ENCODE data around the gene CNTN2.

Gene CNTN2, protein sequence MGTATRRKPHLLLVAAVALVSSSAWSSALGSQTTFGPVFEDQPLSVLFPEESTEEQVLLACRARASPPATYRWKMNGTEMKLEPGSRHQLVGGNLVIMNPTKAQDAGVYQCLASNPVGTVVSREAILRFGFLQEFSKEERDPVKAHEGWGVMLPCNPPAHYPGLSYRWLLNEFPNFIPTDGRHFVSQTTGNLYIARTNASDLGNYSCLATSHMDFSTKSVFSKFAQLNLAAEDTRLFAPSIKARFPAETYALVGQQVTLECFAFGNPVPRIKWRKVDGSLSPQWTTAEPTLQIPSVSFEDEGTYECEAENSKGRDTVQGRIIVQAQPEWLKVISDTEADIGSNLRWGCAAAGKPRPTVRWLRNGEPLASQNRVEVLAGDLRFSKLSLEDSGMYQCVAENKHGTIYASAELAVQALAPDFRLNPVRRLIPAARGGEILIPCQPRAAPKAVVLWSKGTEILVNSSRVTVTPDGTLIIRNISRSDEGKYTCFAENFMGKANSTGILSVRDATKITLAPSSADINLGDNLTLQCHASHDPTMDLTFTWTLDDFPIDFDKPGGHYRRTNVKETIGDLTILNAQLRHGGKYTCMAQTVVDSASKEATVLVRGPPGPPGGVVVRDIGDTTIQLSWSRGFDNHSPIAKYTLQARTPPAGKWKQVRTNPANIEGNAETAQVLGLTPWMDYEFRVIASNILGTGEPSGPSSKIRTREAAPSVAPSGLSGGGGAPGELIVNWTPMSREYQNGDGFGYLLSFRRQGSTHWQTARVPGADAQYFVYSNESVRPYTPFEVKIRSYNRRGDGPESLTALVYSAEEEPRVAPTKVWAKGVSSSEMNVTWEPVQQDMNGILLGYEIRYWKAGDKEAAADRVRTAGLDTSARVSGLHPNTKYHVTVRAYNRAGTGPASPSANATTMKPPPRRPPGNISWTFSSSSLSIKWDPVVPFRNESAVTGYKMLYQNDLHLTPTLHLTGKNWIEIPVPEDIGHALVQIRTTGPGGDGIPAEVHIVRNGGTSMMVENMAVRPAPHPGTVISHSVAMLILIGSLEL

DNA sequence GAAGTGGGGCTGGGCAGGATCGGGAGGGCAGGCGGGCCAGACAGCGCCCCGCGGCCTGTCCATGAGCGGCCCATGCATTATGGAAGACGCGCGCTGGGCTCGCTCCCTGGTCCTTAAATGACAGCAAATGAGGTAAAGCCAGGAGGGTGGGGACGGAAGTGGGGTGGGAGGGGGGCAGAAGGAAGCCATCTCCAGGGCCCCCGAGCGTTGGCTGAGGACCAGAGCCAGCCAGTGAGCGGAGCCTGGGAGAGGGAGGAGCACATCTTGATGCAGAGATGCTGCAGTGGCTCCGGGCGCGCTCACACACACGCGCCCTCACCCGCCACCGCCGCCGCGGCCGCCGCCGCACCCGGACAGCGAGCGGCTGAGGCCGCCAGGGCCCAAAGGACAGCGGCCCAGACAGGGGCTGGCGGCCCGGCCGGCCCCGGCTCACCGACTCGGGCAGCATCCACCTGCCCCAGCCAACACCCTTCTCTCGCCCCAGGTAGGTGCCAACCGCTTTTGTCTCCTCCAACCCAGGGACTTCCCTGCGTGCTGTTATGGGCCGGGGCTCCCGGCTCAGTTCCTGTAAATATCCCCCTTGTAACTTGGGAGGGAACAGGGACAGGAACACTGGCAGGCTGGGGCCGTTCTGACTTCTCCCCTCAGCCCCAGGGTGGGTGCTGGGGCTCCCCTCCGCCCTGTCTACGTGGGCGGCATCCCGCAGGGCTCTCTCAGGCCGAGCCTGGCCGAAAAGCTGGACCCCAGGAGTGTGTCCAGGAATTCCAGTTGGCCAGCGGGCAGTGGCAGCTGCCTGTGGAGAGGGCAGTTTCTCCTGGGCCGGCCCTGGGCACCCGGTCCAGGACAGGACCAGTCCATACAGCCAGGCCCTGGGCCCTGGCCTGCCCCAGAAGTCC, at the start of gene CNTN2:
Gene CNTN2 (plus strand): TSS at position 302 of the 896 bp plus-strand sequence. CDS start 9,974 bp downstream, outside the sequence.
- DNase-seq, result no peak

DNA sequence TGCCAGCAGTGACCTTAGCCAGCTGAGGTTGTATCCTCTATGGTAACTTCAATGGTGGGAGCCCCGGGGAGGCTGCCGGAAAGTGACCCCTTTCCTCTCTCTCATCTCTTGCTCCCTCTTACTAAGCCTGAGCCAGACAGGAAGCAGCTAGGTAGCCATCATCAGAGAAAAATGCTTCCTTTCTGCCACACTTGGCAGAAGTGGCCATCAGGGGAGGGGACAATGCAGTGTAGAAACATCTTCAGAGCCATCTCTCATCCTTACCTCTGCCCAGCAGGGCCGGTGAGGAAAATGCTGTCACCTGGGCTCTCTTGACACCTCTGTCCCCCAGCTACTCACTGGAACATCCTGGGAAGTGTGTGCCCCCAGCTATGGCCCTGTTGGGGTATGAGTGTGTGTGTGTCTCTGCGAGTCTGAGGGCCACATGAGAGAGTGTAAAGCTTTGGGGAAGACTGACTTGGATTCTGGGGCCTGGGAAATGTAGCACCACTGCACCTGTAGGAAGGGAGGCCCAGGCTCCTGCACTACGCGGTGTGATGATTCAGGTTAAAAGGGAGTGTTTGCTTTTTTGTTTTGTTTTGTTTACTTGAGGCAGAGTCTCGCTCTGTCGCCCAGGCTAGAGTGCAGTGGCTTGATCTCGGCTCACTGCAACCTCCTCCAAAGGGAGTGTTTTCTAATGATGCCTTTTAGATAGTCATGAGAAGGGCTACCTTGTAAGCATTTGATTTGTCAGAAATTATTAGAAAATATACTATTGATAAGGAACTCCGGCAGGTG, 48.7 kb upstream of the CNTN2 start:
- DNase-seq, result no peak

DNA sequence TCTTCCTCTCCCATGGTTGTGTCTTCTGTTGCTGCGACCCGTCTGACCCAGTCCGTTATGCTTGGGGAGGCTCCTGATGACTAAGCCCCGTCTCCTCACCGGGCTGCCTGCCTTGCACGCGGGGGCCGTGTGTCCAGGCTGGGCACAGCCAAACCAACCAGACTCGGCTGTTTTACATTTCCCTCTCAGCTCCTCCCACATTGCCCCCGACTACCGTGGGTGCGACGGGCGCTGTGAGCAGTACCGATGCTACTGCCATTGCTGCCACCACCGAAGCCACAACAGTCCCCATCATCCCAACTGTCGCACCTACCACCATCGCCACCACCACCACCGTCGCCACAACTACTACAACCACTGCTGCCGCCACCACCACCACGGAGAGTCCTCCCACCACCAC, 46.0 kb upstream of the CNTN2 start:
- no peak for DNase-seq

DNA sequence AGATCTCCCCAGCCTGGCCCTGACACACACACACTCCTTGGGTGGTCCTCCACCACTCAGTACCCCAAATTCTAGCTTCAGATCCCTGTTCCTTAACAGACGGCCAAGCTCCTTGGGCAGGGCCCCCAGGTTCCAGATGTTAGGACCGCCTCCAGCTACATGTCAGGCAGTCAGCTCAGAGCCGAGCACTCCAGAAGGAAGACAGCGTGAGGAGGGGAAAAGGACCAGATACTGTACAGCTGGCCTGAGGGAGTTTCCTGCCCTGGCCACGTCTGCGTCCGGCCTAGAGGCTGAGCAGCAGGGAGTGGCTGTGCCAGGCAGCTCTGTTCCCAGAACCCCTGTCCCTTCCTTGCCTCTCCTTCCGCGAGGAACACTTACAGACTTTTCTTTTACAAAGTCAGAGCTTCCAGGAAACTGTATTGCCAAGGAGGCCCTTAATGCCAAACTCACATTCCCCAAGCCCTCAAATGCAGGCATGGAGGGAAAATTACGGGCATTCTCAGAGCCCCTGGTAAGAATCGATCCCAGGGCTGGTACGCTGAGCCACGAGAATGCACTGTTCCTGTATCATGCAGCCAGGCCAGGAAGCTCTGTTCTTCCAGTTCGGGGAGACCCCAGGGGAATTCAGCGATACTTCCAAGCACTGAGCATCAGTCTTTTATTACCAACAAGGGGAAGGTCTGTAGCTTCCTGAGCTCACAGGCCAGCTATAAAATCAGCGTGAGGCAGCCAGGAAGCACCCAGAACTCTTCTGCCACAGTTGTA, 45.2 kb upstream of the CNTN2 start:
- DNase-seq, result no peak

DNA sequence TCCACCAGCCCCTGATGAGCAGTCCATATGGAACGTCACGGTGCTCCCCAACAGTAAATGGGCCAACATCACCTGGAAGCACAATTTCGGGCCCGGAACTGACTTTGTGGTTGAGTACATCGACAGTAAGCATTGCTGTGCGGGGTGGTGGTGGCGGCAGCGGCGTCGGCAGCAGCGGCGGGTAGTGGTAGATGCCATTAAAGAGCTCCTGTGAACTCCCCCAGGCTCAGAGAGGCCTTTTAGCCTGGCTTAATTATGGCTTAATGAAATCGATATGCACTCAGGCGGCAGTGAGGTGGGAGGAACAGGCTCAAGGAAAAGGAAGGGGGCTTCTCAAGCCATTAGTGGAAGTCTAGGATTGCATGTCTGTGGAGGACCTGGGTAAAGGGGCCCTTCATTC, 41.9 kb upstream of the CNTN2 start:
- DNase-seq, result no peak

DNA sequence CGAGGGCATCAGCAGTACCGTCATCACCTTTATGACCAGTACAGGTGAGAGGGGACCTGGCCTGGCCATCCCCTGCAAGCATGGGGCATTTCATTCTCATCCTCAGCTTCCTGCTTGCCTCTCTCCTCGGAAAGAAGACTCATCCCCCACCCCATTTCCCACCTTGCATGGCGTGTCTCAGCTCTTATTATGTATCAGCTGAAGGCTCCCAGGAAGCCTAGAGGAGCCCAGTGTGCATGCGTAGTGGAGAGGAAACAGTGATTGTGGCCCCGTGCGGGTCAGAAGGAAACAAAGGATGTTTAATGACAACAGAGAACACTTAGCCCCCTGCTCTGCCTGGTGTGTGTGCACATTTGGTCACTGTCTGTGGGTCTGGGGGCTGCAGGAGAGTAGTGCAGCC, 40.3 kb upstream of the CNTN2 start:
- DNase-seq, result no peak

DNA sequence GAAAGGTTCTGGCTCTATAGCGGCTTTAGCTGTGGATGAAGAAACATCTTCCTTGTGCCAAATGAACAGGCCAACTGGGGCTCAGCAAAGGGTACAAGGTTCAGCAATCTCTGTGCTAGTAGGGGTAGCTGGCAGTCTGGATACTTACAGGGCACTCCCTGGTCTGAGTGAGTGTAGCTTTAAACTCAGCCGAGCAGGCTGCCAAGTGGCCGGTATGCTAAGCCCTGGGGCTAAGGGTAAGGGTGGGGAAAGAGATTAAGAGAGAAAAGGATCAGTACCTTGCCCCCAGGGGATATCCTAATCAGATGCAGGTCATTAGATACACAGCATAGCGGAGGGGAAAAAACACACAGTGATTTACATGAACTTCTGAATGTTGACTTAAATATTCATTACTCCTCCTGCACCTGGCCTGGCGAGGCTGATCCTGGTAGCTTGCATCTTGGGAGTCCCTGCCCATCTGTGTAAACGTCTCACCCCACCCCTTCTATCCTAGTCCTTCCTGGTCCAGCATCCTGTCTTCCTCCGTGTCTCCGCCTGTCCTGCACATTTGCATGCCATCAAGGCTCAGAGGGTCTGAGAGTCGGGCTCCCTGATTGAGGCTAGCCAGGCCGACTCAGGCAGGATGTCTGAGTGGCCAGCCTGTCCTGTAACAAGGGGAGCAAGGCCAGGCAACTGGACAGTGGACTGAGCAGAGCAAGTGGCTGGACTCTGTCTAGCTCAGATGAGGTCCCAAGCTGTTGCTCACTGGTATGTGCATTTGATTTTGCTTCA, 39.5 kb upstream of the CNTN2 start:
- DNase-seq, result no peak

DNA sequence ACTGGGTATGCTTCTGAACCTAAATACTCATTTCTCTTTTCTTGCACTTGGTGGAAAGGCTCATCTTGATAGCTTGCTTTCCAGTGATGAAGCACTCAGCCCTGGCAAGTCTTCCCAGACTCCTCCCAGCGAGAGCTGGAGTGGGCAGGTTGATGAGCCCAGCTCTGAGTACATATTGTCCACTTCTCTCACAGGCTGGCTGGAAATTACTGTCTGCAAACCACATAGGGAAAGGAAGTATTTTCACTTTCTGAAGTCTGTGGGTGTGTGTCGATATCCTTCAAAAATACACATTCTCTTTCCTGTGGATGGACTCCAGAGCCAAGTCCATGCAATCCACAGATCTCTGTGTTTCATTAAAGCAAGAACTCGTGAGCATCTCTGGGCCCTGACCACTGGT, 38.7 kb upstream of the CNTN2 start:
- no peak for DNase-seq

DNA sequence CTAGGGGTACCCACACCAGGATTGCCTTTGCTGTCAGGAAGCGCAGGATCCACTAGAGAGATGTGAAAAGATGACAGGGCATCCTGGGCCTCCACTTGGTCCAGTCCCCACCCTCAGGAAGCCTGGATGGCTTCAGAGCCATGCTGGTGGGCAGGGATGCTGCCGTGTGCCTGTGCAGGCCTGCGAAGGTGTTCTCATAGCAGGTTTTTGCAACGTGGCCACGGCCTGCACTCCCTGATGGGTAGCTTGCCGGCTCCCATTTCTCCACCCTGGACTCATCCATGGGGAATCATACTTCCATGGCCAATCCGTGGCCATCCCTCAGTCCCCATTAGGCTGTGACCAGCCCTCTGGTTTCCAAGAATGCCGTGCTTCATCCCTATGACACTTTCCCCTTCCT, 34.1 kb upstream of the CNTN2 start:
- no peak for DNase-seq

DNA sequence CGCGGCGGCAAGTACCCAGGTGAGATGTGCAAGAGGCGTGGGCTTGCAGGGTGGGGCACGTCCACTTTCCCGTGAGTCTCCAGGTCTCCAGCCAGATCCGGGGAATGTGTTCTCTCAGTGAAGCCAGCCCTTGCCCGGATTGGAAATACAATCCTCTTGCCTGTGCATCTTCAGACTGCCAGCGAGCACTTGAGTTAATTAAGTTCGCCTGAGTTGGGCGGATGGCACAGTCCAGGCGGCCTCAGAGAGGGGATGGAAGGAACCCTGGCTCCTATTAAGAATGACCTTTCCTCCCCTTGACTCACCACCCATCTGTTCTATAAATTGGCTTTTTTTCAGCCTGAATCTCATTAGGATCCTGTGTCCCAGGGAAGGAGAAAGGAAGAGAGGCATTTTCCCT, 33.3 kb upstream of the CNTN2 start:
- DNase-seq, result no peak

DNA sequence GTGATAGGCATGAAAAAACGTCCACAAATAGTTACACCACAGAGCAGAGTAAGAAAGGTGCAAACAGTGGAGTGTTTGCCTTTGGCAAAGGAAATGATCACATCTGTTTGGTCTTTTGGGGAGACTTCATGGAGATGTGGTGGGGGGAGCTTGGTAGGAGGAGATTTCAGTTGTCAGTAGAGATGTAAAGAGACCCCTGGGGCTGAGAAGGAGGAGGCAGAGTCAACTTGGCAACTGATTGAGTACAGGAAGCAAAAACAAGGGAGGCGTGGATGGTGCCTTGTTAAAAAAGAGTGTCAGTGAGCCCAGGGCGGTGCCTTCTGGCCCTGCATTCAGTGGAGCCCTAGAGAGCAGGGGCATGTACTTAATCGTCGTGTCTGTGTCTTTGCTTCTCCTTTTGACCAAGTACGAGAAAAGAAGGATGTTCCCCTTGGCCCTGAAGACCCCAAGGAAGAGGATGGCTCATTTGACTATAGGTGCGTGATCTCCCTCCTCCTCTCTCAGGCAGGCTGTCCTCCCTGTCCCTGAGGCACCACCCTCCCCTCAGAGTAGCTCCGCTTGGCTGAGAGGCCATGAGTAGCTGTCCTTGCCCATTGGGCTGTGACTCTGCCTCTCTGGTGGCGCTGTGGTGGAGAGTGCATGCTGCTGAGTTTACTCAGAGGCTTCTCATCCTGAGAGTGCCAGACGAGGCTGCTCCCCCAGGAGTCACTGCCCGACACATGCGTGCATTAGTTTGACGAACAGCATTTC, 30.4 kb upstream of the CNTN2 start:
- DNase-seq, result no peak

DNA sequence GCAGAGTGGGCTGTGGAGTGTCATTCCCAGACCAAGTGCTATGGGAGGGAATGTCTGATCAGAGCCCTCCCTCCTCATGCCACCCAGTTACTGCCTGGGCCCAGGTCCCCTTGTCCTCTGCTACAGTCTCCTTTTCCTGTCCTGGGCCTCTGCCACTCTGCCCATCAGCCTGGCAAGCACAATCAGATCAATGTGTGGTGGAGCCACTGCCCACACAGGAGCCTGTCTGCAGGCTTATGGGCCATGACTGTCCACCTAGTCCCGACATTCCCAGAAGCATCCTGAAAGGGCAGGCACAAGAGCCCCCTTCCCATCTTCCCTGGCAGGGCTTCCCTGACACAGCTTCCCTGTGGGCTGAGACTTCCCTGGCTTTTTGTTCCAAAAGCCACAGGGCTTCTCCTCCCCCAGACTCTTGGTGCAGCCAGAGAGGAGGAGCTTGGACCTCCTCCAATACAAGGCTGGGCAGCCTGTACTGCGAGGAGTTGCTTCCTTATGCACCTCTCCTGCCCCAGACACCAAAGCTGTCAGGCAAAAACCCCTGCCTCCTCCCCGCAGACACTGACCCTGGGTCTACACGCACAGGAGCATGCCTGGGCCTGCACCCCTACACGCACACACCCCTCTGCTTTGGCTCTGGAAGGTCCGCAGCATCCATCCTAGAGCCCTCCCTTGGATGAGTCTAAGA, 29.2 kb upstream of the CNTN2 start:
- DNase-seq, result no peak

DNA sequence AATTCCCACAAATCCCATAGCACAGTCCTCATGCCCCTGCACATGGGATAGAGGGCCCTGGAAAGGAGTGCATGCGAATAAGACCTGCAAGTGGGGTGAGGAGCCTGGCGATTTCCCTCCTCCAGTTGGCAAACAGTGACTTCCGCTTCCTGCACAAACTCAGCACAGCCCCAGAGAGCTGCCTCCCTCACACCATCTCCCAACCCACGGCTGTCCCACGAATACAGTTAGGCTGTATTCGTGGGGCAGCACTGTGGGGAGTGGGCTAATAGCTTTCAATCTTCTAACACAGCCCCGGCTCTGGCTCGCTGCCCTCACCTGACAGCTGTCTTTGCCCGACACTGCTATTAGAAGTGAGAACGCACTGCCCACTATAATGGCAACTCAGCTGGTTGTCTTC, 28.2 kb upstream of the CNTN2 start:
- no peak for DNase-seq

DNA sequence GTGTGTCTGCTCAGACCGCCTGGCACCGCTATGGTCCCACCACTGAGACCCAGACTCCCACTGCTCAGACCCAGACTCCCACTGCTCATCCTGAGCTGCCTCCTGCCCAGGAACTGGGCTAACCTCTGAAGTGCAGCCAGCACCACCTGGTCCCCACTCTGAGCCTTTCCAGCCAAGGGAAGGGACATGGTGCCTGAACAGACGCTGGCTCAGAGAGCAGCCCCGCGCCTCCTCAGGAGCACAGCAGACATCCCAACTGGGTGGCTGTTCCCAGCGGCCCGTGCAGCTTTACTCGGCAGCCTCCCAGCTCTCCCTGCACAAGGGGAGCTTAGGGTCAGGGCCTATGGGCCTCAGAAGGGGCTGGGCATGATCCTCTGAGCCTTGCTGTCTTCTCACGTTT, 27.8 kb upstream of the CNTN2 start:
- DNase-seq, result no peak

DNA sequence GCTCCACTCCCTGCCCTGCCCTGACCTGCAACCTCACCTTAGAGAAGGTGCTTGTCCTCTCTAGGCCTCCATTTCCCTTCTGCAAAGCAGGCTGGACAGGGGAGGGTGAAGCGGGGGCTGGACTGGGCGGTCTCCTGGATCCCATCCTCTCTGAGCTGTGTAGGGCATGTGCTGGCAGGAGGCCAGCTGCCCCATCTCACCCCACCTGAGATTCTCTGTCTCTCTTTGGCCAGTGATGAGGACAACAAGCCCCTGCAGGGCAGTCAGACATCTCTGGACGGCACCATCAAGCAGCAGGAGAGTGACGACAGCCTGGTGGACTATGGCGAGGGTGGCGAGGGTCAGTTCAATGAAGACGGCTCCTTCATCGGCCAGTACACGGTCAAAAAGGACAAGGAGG, 26.9 kb upstream of the CNTN2 start:
- DNase-seq, result no peak

DNA sequence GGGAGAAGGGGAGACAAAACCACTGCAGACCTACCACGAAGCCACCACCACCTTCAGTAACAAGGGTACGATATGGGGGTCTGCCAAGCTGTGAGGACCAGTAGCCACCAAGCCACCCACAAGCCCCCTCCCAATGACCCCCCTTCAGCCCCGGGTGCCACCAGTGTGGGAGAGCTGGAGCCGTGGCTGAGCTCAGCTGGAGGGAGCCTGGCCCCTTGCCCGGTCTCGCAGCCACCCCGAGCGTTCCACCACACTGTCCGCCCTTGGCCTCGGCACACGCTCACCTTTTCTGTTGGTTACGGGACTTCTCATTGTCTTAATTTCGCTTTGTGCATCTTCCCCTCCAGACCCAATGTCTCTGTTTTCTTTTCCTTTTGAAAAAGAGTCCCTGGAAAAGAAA, 26.4 kb upstream of the CNTN2 start:
- DNase-seq, result no peak

DNA sequence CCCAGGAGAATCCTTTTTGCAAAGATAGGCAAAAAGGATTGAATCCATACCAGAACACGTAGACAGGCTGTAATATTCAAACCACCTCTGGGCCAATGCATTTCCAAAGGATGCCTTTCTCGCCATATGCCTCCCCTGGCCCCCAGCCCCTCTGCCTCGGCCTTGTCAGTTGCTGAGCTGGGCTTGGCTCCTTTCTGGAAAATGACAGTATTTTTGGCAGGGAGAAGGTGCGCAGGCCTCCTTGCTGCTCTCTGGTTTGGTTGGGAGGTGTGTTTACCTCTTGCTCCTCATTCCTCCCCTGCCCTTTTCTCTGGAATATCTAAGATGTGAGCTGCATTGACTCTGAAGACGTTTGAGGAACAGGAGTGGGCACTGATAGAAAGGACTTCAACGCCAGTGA, 26.0 kb upstream of the CNTN2 start:
- DNase-seq, result no peak

DNA sequence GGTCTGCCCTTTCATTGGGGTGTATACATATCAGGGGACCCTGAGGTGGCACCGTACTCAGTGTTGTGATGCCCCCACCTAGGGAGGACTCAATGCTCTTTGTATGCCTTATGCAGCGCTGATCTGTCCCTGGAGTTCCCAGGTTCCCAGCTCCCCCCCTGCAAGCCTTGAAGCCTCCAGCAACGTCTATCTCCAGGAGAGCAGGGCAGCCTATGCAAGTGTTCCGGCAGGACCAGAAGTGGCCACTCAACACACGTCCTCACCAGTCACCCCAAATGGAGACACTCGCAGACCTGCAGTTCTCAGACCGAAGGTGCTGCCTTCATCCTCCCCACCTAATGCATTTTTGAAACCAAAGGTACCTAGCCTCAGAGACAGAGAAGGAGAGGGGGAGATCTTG, 25.2 kb upstream of the CNTN2 start:
- DNase-seq, result no peak

DNA sequence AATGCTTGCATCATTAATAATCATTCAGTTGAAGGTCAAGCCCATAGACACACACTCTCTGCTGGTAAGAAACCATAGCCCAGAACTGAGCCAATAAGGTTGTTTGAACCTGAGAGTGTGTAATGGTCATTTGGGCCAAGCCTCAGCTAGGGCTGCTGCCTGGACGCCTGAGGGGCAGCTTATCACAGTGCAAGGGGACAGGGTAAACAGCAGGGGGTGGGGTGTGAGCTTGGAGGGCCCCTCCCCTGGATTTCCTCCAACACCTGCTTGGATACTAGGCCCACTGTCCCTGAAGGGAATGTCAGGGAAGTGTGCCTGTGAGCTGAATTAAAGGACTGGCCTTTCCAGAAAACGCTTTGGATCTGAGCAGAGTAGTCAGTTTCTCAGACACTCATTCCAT, 24.6 kb upstream of the CNTN2 start:
- no peak for DNase-seq
